K562 (cell line): ENCODE measurements around the gene DAB1. TPM values are rescaled to one million over a fixed set of nuclear protein-coding genes. Genes with fewer than 3 reads are reported as not detected.

Source experiments
- ATAC-seq: fragments of 200-7000 bp; cut with Tn5 transposase; 3 replicates; pipeline ENCODE4 v1.9.1; 2020; ENCODE audit warnings: moderate library complexity
- BruUV-seq: library from RNA; stranded (reverse); fragments of 400-500 nt; replicated peaks from 2 replicates; lab custom pipeline; 2021; lab: Mats Ljungman, UMichigan
- CTCF ChIA-PET: fragments of 300-600 bp; formaldehyde crosslinking; extraction: SDS; loops from one replicate; lab custom pipeline; 2021; ENCODE audit warnings: low intra/inter-chr PET ratio; lab: Yijun Ruan, JAX
- POLR2A ChIA-PET: fragments of 300-600, 350-650 bp; sonication (Branson Sonifier 250); formaldehyde crosslinking; extraction: SDS; loops from one replicate; lab custom pipeline; 2021; ENCODE audit warnings: antibody characterized with exemption, inconsistent platforms; lab: Yijun Ruan, JAX
- DNase-seq, 4 experiments: peaks; one replicate each; pipeline versions ENCODE4 v3.0.0 to v3.0.0-alpha.2; 2011 to 2018; ENCODE audit warnings: low spot score in 3 of 4, mixed read lengths in 3 of 4; ENCODE audit errors: extremely low read depth in 1 of 4
- FAIRE-seq: peaks from 2 replicates; lab custom pipeline; 2011; peaks lifted over from hg19 to GRCh38; lab: Jason Lieb, UNC
- H2AFZ ChIP-seq: 2 replicates; pipeline ENCODE4 v1.6.0; 2011; ENCODE audit warnings: low read depth, low read length, control low read depth, inconsistent platforms
- H3K27ac ChIP-seq: fragments of 200-600 bp; 3 replicates; pipeline ENCODE4 v1.8.0; 2011; ENCODE audit warnings: low read depth, mild to moderate bottlenecking, control low read depth, inconsistent platforms, low read length, moderate library complexity, mixed read lengths; ENCODE audit errors: extremely low read depth
- H3K27me3 ChIP-seq, 2 experiments: fragments of 300-600 bp in 1 of 2; 2 replicates in 1 of 2; 3 replicates in 1 of 2; pipeline versions ENCODE4 v1.6.0 to v1.8.0; 2011; ENCODE audit warnings: inconsistent platforms in 2 of 2, low read length in 2 of 2, mild to moderate bottlenecking in 1 of 2, mixed read lengths in 1 of 2, moderate library complexity in 1 of 2; ENCODE audit not compliant: control insufficient read depth in 2 of 2, insufficient read depth in 2 of 2
- H3K36me3 ChIP-seq: fragments of 300-600 bp; 3 replicates; pipeline ENCODE4 v1.8.0; 2011; ENCODE audit warnings: mild to moderate bottlenecking, low read length, inconsistent platforms; ENCODE audit not compliant: control insufficient read depth, insufficient read depth
- H3K4me1 ChIP-seq, 2 experiments: fragments of 200-600 bp in 1 of 2; replicated peaks in 1 of 2; 2 replicates in 1 of 2; 3 replicates in 1 of 2; pipeline versions ENCODE4 v1.5.1 to v1.8.0; 2011; ENCODE audit warnings: inconsistent platforms in 2 of 2, low read length in 2 of 2, mild to moderate bottlenecking in 1 of 2, mixed read lengths in 1 of 2, moderate library complexity in 1 of 2; ENCODE audit not compliant: control insufficient read depth in 2 of 2, insufficient read depth in 2 of 2
- H3K4me2 ChIP-seq: 2 replicates; pipeline ENCODE4 v1.6.1; 2011; ENCODE audit warnings: low read length, control low read depth, inconsistent platforms, mixed read lengths; ENCODE audit not compliant: insufficient read depth
- H3K4me3 ChIP-seq: fragments of 200-600 bp; sonication (generic), shearing (Covaris generic); 2 replicates; pipeline ENCODE4 v1.5.1; 2016; ENCODE audit warnings: control low read depth, inconsistent platforms
- H3K79me2 ChIP-seq: fragments of 200-600 bp; 3 replicates; pipeline ENCODE4 v1.8.0; 2011; ENCODE audit warnings: low read length, inconsistent platforms; ENCODE audit not compliant: control insufficient read depth, insufficient read depth
- H3K9ac ChIP-seq, 2 experiments: 2 replicates each; pipeline versions ENCODE4 v1.6.0 to v1.6.1; 2011; ENCODE audit warnings: low read depth in 2 of 2, low read length in 2 of 2, control low read depth in 1 of 2, inconsistent platforms in 1 of 2, mild to moderate bottlenecking in 1 of 2, mixed read lengths in 1 of 2; ENCODE audit not compliant: insufficient read depth in 1 of 2
- H3K9me1 ChIP-seq: one replicate; pipeline ENCODE4 v1.6.0; 2011; ENCODE audit warnings: inconsistent platforms, mild to moderate bottlenecking, low read length, moderate library complexity; ENCODE audit not compliant: control insufficient read depth, insufficient read depth
- H3K9me3 ChIP-seq: replicated peaks from 2 replicates; pipeline ENCODE4 v1.5.1; 2011; ENCODE audit warnings: low read depth, low read length, inconsistent platforms; ENCODE audit not compliant: control insufficient read depth, insufficient read depth
- H4K20me1 ChIP-seq: replicated peaks from 2 replicates; pipeline ENCODE4 v1.6.1; 2011; ENCODE audit warnings: low read length, inconsistent platforms, mixed read lengths; ENCODE audit not compliant: control insufficient read depth, insufficient read depth
- KDM5B ChIP-seq: fragments of 200-600 bp; sonication (generic); IDR thresholded peaks from 2 replicates; pipeline ENCODE4 v1.6.1; 2012; ENCODE audit warnings: low read depth, mild to moderate bottlenecking, moderate library complexity, low read length, control low read depth, inconsistent platforms; ENCODE audit not compliant: insufficient replicate concordance
- PHF21A ChIP-seq: fragments of 450-650 bp; IDR thresholded peaks from 2 replicates; pipeline ENCODE4 v1.6.1; 2017; ENCODE audit warnings: low read depth, borderline replicate concordance
- RUNX1 ChIP-seq: sonication (generic); IDR thresholded peaks from 2 replicates; pipeline ENCODE4 v1.6.1; 2016; ENCODE audit warnings: antibody characterized with exemption, low read depth
- SAFB2 ChIP-seq: fragments of 200-400 bp; formaldehyde crosslinking; IDR thresholded peaks from 2 replicates; pipeline ENCODE4 v1.6.1; 2018; ENCODE audit warnings: borderline replicate concordance, low read length, low read depth, moderate library complexity; ENCODE audit not compliant: severe bottlenecking
- WGBS: fragments of 100-300 bp; shearing (Covaris generic); methylation state at CpG from one replicate; pipeline ENCODE4 v1.1.6; 2016; ENCODE audit warnings: low coverage, mixed read lengths; ENCODE audit not compliant: insufficient coverage; ENCODE audit errors: missing lambda C conversion rate; 5-methylcytosine and 5-hydroxymethylcytosine counted together
- in situ Hi-C: fragments of 300-500 bp; cut with MboI; formaldehyde crosslinking; loops from 4 replicates; pipeline ENCODE4 v1.15.0; 2018; ENCODE audit warnings: inconsistent platforms, mixed read lengths
- intact Hi-C: fragments of 100-400 bp; cut with micrococcal nuclease; formaldehyde crosslinking; loops from 2 replicates; pipeline ENCODE4 v1.14.2; 2022
- polyA plus RNA-seq, 8 experiments: library from polyadenylated mRNA; depleted of rRNA in 4 of 8; stranded (reverse) in 5 of 8; unstranded in 3 of 8; fragments of >200 nt; fragmentation: Nextera tagmentation in 2 of 8; fragmentation: Illumina TruSeq in 1 of 8; extraction: Ambion mirVana in 2 of 8; extraction: Trizol in 1 of 8; gene quantifications; 2 replicates each; pipeline versions ENCODE4 v1.2.1 to v1.2.3, GENCODE V29; 2011 to 2014; ENCODE audit warnings: inconsistent platforms in 1 of 8, missing spikeins in 1 of 8
- total RNA-seq, 7 experiments: library from RNA; depleted of rRNA in 6 of 7; stranded (reverse); fragments of >200 nt in 6 of 7; fragmentation: Illumina TruSeq in 2 of 7; extraction: Trizol in 2 of 7; gene quantifications; 2 replicates each; pipeline versions ENCODE4 v1.2.1 to v1.2.3, GENCODE V29; 2011 to 2021; ENCODE audit warnings: low replicate concordance in 1 of 7
- TF ChIP-seq, protein P1 (sequence below): IDR thresholded peaks from 2 replicates; pipeline ENCODE4 v1.6.1; 2014; ENCODE audit warnings: antibody characterized with exemption

The DAB1 gene
- total and polyA plus RNA-seq, 9 of the 15 experiments (the other 6 are each of a cell fraction or from before 2014, with no cell fraction given): not detected

DNA sequence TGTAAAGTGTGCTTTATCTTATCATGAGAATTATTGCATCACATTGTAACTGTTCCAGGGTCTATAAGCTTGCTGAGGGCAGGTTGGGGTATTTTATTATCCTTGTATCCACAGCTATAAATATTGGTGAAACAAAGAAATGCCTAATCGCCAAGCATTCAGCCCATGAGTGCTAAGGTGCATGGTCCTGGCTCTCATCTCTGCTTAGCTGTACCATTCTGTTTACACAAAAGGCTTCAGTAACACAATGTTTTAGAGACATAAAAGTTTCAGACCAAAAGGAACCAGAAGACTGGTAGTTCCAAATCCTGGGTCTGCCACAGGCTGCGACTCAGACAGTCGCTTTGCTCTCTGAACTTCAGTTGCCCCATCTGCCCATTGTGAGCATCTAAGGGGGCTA is 358.4 kb downstream of the DAB1 start:
- ChIA-PET POLR2A (no interaction called here), CTCF (no interaction called here)
- no peaks in the 10 kb centered on the region for H3K4me1 ChIP-seq
- no peak overlapping the region for H2AFZ ChIP-seq
- no peak for DNase-seq
- H3K9me1 ChIP-seq: no peaks in the 10 kb centered on the region
- no peak for ATAC-seq
- in situ Hi-C loops (no loop called here), intact Hi-C loops (no loop called here)
- H3K4me2 ChIP-seq: no peak overlapping the region
- H3K27me3 ChIP-seq: peaks cover 0 to 3% of the 10 kb centered on the region in 2 experiments; a peak in 3 of 5 replicates
- no peak overlapping the region for H3K9ac ChIP-seq
- no peak overlapping the region for H3K27ac ChIP-seq
- no peaks in the 10 kb centered on the region for H3K9me3 ChIP-seq
- 0% methylated on average over 3 of the region's 3 CpGs for WGBS
- TF ChIP-seq KDM5B: no peak
- TF ChIP-seq PHF21A: no peak
- TF ChIP-seq, protein P1, sequence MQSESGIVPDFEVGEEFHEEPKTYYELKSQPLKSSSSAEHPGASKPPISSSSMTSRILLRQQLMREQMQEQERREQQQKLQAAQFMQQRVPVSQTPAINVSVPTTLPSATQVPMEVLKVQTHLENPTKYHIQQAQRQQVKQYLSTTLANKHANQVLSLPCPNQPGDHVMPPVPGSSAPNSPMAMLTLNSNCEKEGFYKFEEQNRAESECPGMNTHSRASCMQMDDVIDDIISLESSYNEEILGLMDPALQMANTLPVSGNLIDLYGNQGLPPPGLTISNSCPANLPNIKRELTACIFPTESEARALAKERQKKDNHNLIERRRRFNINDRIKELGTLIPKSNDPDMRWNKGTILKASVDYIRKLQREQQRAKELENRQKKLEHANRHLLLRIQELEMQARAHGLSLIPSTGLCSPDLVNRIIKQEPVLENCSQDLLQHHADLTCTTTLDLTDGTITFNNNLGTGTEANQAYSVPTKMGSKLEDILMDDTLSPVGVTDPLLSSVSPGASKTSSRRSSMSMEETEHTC: no peak
- TF ChIP-seq SAFB2: no peak
- no peak for TF ChIP-seq RUNX1
- no peak for FAIRE-seq
- no peaks in the 10 kb centered on the region for H3K36me3 ChIP-seq
- no peak overlapping the region for H3K4me3 ChIP-seq
- no peaks in the 10 kb centered on the region for H3K79me2 ChIP-seq
- no peaks in the 10 kb centered on the region for H4K20me1 ChIP-seq
- no TSS peak for BruUV-seq
